GM21825 (cell line): ENCODE data around the gene SMIM11.
"Not testable (repeated sequence)": the region's sequence is repeated elsewhere in the genome, so short reads cannot be mapped to it uniquely, and the experiment has no call there.

Experiments used
- ATAC-seq: cut with Tn5 transposase; IDR thresholded peaks from one replicate; pipeline ENCODE4 v1.9.1; 2021; ENCODE audit warnings: mild to moderate bottlenecking, moderate library complexity; ENCODE audit not compliant: unreplicated experiment

Gene SMIM11

GRCh38 chr21:34407294-34407693, 32.0 kb downstream of the SMIM11 start:
- not testable (repeated sequence) for ATAC-seq

- not testable (repeated sequence) for ATAC-seq
Measured at GRCh38 chr21:34417448-34418077, 42.3 kb downstream of the SMIM11 start.

GRCh38 chr21:34423805-34424204, 48.5 kb downstream of the SMIM11 start, which contains the start of gene SMIM34:
Gene SMIM34 (minus strand): TSS chr21:34423951. CDS start chr21:34423839, 112 bp downstream.
- not testable (repeated sequence) for ATAC-seq

GRCh38 chr21:34427339-34427738, 52.0 kb downstream of the SMIM11 start:
- ATAC-seq = not testable (repeated sequence)

- ATAC-seq = not testable (repeated sequence)
Measured at GRCh38 chr21:34428441-34428840, 53.1 kb downstream of the SMIM11 start.

- ATAC-seq = not testable (repeated sequence)
Measured at GRCh38 chr21:34429710-34430109, 54.4 kb downstream of the SMIM11 start.
